ENCODE data around the gene ZMYND11.
"Not testable (repeated sequence)": the region's sequence is repeated elsewhere in the genome, so short reads cannot be mapped to it uniquely, and the experiment has no call there.

ZMYND11 gene

DNA sequence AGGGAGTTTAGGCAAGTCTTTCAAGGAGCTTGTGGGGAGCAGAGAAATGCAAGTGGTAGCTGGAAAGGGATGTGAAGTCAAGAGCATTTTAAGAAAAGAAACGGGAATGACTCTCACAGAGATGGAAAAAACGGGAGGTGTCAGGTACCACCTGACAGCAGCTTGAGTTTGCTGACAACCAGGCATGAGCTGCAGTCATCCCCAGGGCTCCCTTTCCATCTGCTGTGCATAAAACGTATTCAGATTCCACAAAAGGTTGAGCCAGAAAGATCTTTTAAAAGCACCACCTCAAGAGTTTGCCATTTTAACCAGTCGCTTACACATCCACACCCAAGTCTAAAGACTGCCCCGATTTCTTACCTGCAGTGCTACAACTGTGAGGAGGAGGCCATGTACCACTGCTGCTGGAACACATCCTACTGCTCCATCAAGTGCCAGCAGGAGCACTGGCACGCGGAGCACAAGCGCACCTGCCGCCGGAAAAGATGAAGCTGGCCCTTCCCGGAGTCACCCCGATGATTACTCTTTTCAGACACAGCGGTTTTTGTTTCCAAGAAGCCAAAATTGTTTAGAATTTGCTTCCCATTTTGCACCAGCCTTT lies 116.8 kb downstream of the ZMYND11 start:
- no peak for DNase-seq

DNA sequence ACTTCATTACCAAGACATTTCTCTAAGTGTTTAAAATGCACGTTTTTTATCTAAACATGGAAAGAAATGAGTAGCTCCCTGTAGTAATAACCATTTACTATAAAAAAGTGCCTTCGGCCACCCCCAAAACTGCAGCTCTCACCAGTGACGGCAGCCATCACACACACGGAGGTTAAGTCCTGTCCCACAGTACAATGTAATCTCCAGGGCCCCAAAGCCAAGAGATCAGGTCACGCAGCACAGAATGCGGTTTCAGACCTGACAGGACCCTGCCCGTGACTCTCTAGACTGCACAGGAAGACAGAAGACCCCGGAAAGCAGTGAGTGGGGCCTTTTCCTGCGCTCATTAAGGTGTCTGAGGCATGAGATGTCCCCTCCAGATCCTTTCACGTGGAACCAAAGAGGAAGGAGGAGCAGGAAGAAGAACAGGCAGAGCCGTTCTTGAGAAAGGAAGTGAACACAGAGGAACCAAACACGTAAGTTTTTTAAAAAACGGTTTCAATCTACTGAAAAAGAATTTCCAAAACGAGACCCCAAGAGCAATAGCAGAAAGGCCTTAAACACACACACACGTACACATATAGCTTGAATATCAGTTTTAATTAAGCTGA lies 125.7 kb downstream of the ZMYND11 start:
- no peak for DNase-seq

DNA sequence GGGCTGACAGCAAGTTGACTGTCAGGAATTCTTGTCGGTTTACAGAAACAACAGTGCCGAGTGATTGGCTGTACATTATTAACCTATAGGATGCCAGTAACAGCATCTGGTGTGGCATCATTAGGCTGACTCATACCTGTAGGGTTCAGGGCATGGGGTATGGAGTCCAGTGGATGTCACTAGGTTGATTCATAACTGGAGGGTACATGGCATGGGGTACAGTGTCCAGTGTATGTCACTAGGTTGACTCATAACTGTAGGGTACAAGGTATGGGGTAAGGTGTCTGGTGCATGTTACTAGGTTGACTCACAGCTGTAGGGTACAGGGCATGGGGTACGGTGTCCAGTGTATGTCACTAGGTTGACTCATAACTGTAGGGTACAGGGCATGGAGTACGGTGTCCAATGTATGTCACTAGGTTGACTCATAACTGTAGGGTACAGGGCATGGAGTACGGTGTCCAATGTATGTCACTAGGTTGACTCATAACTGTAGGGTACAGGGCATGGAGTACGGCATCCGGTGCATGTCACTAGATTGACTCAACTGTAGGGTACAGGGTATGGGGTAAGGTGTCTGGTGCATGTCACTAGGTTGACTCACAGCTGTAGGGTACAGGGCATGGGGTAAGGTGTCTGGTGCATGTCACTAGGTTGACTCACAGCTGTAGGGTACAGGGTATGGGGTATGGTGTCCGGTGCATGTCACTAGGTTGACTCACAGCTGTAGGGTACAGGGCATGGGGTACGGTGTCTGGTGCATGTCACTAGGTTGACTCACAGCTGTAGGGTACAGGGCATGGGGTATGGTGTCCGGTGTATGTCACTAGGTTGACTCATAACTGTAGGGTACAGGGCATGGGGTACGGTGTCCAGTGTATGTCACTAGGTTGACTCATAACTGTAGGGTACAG lies 129.2 kb downstream of the ZMYND11 start:
- DNase-seq: not testable (repeated sequence)

DNA sequence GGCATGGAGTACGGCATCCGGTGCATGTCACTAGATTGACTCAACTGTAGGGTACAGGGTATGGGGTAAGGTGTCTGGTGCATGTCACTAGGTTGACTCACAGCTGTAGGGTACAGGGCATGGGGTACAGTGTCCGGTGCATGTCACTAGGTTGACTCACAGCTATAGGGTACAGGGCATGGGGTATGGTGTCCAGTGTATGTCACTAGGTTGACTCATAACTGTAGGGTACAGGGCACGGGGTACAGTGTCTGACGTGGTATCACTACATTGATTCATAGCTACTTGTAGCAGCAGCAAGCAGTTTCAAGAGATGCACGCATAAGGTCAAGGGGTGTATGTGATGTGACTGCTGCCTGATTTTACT lies 129.8 kb downstream of the ZMYND11 start:
- DNase-seq: not testable (repeated sequence)

DNA sequence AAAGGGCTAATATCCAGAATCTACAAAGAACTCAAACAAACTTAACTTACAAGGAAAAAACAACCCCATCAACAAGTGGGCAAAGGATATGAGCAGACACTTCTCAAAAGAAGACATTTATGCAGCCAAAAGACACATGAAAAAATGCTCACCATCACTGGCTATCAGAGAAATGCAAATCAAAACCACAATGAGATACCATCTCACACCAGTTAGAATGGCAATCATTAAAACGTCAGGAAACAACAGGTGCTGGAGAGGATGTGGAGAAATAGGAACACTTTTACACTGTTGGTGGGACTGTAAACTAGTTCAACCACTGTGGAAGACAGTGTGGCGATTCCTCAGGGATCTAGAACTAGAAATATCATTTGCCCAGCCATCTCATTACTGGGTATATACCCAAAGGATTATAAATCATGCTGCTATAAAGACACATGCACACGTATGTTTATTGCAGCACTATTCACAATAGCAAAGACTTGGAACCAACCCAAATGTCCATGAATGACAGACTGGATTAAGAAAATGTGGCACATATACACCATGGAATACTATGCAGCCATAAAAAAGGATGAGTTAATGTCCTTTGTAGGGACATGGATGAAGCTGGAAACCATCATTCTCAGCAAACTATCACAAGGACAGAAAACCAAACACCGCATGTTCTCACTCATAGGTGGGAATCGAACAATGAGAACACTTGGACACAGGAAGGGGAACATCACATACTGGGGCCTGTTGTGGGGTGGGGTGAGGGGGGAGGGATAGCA lies 130.7 kb downstream of the ZMYND11 start:
- DNase-seq: not testable (repeated sequence)

DNA sequence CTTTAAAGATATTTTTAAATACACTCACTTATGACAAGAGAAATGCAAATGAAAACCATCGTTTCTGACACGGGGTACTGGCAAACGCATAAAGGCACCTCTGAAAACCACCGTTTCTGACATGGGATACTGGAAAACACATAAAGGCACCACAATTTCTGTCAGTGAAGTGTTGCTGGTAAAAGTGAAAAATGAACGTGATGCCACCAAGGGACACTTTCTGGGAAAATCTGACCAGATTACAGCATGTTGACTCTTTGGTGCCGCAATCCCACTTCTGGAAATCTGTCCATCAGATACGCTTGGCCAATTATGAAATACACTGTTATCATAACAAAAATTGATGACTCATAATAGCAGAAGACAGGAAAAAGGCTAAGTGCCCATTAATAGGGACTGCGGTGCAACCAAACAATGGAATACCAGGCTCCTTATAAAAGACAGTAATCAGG lies 131.7 kb downstream of the ZMYND11 start:
- no peak for DNase-seq

DNA sequence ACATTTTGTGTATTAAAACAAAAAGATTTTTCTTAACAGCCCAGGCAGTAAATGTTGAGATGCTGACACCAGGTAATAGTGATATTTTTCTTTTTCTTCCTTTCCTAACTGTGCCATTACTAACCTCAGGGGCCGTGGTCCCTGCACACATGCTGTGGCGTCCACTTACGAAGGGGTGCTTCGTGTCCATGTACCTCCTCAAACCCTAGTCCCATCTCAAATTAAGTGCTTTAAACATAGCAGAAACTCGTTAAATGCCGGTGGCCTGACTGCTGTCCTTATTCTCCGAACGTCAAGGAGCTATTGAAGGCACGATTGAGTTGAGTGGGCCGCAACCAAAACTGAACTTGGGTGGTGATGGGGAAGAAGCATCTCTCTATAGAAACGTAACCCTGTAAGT lies 132.4 kb downstream of the ZMYND11 start:
- DNase-seq: no peak

DNA sequence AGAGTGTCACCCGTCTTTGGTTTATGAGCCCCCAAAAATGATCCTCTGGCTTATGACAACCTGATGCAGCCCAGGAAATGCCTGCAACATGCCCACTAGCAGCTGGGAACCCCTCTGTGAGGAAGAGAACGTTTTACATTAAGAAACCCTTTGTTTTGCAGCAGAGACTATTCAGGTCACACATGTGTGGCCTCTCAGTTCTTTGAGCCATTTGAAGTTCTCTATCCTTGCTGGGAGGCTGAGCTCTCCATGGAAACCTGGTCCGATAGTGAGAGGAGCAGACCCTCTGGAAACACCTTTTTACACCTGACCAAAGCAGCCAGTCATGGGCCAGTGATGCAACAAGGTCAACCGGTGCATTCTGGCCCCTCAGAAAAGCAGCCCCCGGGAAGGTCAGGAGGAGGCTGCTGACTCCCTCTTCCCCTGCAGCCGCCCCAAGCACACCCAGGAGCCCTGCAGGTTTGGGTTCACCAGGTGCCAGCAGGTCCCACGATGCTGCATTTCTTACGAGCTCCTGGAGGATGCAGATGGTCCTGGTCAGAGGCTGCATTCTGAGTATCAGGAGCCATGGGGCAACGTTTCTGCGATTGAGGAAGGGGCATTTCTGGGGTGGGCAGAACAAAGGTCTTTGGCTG lies 134.3 kb downstream of the ZMYND11 start:
- DNase-seq: no peak

DNA sequence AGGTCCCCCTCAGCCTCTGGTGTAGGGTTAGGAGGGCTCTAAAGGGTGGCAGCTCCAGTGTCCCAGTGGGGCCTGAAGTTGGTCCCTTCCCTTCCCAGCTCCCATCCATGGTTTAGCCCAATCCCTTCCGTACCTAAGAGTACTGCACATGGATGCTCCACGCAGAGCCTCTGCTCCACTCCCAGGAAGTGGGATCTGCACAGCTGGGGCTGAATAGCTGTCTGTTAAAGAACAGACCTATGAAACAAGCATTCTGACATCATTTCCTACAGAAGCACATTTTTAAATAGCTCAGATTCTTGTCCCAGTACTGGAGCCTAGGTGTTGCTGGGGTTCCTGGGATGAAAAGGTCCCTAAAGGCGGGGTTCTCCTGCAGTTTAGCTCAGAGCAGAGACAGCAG lies 135.9 kb downstream of the ZMYND11 start:
- DNase-seq: no peak

DNA sequence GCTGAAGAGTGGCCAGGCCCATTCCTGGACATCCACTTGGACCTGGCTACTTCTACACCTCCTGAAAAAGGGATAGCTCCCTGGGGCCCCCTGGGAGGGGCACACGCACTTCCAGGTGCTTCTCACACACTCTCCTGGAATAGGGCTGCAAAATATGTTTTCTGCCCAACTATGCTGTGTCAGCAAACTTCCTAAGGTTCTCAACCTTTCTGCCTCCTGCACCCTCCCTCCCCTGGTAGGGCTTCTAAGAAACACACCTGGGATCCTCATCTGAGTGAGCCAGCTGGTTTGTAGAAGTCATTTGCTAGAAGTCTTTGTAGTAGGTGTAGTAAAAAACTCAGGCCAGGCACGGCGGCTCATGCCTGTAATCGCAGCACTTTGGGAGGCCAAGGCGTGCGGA lies 136.5 kb downstream of the ZMYND11 start:
- no peak for DNase-seq

DNA sequence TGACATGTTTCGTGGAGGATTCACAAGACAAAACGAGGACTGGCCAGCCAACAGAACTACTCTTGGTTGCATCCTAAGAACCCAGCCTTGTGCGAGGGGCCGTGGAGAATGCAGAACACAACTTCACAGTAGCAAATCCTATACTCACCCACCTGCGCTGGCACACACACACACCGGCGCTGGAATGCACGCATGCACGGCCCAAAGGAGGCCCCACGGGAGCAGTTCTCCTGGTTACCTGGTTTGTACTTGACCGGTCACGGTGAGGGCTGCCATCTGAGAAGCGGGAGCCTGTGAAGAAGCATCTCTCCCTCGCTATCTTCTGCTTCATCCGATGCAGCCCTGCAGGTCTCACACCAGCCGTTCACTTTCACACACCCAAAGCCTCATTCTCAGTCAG lies 137.8 kb downstream of the ZMYND11 start:
- DNase-seq: no peak

DNA sequence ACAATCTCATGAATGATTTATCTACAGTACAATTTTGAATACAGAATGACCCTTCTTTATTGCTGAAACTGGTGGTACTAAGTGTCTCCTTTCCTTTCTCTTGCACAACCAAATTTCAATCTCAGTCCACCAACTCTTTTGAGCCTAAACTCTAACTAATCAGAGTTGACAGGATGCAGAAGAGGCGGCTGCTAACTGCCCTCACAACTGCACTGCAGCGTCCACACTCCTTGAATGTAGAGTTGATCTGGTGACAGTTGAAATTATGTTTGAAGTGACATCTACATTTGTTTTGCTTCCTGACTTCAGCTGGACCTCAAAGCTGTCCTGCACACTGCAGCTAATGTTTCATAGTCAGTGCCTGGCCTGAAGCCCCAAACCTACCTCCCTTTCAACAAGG lies 139.6 kb downstream of the ZMYND11 start:
- DNase-seq: no peak

DNA sequence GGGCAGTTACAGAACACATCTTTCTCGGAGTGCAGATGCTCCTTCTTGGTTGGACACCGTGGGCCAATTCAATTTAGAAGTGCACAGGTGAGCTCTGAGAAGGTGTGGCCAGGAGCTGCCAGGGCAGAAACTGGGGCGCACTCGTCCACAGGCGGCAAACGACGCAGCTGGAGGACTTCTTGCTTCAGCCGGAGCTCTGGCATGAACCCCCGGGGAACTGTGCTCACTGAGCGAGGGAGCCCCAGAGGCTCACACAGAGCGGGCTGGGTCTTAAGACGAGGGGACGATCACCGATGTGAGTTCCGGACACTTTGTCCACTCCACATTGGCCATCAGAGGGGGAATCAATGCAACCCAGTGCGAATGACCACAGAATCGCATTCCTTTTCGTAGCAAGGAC lies 140.4 kb downstream of the ZMYND11 start:
- no peak for DNase-seq

DNA sequence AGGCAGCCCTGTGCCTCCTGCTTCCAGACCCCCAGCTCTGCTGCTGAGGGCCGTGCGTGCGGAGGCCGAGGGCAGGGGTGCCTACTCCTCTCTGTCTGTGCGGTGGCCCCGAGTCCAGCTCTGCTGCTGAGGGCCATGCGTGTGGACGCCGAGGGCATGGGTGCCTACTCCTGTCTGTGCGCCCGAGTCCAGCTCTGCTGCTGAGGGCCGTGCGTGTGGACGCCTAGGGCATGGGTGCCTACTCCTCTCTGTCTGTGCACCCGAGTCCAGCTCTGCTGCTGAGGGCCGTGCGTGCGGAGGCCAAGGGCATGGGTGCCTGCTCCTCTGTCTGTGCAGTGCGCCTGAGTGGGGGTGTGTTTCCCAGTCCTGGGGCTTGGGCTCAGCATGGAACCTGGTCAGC lies 142.7 kb downstream of the ZMYND11 start:
- no peak for DNase-seq

DNA sequence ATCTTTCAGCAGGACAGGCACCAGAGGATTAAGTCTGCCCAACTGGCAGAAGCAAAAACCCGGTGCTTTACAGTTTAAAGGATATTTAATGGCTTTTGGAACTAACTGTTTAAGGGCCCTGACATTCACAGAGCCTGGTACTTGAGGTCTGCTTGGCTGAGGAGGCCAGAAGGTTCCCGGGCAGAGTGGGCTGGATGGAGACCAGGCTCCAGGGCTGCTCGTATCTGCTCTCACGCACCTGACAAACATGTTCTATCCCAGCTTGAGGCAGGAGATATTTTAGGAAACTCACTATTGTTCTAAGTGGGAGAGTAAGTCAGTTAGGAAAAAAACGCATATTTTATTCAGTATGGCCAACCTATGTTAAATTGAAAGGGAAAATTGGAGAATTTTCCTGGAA lies 143.5 kb downstream of the ZMYND11 start:
- DNase-seq: no peak

DNA sequence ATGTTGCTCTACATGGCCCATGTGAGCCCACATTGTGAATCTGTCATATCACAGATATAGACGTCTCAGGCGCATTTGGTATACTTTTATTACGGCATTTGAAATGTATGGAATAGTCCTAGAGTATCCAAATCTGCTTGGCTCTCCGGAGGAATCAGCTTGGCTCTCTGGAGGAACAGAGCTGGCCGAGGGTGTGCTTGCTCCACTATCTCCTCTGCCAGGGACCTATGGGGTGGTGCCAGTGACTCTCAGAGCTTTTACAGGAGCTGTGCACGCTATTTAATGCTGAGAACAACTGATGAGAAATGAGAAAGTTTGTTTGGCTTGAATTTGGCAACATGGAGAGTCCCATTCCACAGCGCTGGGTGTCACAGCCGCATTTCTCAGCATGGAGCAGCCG lies 144.0 kb downstream of the ZMYND11 start:
- DNase-seq: no peak

DNA sequence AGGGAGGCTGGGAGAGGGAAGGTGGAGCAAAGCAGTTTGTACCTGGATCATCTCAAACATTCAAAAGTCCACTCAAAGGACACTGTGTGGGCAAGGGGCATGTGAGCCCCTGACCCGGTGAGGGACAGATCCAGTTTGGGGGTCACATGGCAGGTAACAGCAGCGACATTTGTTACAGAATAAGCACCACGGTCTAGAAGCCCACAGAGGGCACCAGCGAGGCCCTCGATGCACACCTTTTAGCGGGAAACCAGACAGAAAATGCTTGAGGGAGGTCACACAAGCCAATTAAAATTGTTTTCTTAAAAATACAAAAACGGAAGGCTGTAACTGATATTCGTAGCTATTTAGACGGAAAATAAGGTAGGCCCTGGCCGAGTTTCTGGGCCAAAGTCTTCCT lies 144.4 kb downstream of the ZMYND11 start:
- no peak for DNase-seq

DNA sequence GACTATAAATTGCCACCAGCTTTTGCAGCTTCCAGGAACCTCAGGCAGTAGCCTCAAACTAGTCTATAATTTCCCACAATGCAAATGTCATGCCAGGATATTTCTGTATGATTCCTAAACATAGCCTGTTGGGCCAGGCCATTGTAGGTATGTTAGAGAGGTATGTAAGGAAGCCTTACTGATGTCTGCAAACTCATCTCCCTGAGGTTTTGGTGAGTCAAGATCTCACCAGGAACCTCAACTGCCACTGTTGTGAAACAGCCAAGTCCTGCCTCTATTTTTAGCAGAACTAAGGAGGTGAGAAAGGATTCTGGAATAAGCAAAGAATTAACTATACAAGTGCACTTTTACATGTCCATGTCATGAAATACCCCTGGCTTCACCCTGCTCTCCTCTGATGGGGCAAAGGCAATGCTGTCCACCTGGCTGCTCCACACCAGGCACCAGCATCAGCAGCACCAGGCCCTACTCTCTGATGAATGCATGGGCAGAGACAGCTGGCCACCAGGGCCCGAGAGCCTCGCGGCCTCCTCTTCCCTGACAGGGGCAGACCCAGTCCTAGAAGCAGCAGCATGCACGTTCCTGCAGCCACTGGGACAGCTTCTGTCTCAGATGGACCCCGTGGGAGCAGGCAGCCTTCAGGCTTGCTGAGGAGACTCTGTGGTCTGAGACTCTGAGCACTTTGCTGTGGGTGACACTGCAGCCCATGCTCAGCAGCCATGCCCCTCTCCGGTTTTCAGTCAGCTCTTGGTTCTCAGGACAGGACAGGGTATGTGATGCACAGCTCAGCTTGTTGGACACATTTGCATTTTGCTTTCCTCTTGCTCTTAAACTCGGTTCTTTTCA lies 147.3 kb downstream of the ZMYND11 start:
- DNase-seq: no peak

DNA sequence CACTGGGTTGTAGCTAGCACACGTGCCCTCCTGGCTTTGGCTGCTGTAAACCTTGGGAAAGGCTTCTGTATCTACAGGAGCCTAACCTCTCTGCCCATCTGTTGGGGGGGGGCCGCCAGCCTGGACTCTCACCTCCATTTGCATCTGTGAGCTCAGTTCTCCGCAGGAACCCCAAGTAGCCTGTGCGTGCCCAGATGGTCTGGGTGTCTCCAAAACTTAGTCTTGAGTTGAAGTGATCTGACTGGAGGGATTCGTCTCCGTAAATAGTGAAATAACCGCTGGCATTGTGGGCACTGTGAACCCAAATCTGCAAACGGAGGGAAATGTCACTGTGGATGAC lies 147.9 kb downstream of the ZMYND11 start:
- no peak for DNase-seq

DNA sequence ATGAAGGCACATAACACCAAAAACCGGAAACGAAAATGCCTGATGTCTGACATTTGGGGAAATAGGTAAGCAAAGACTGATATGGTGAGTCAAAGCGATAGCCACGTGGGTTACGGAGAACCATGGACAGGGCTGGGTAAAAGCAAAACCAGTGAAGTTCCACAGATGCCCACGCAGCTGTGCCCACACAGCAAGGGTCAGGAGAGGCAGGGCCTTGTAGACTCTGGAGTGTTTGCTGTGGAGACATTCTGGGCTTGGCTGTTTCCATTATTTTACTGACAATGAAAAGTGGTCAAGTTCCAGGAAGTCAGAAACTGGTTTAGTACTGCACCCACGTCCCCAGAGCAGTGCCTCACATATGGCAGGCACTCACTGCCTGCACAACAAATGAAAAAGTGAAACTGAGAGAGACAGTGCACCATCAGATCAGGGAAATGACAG lies 148.7 kb downstream of the ZMYND11 start:
- DNase-seq: no peak

DNA sequence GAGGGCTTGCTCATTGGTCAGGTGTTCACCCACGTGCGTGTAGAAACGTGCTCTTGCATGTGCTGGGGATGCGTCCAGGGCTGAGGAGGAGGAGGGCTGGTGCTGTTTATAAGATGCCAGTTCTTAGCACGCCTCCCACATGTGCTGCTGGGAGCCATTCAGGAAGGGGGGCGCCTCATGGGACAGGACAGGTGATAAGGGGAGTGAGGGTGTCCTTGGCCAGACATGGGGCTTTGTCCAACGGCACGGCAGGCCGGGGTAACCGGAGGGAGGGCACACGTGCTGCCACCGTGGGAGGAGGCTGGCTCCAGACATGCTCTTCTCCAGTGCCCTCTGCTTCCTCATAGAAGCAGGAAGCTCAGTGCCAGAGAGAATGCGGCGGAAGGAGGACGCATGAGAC lies 150.0 kb downstream of the ZMYND11 start:
- DNase-seq: no peak
